ES-I3 (cell line): ENCODE data around the gene LINC00305.

Experiments used
- H3K36me3 ChIP-seq: 2 replicates; pipeline ENCODE4 v1.6.1; 2013; ENCODE audit warnings: mild to moderate bottlenecking, low read length, control low read depth, moderate library complexity; ENCODE audit not compliant: insufficient read depth
- H3K4me1 ChIP-seq: 2 replicates; pipeline ENCODE4 v1.6.1; 2013; ENCODE audit warnings: mild to moderate bottlenecking, control low read depth, low read length; ENCODE audit not compliant: insufficient read depth
- H3K9ac ChIP-seq: 2 replicates; pipeline ENCODE4 v1.6.1; 2013; ENCODE audit warnings: low read depth, mild to moderate bottlenecking, low read length, moderate library complexity
- H3K9me3 ChIP-seq: 2 replicates; pipeline ENCODE4 v1.6.1; 2013; ENCODE audit warnings: mild to moderate bottlenecking, low read length, moderate library complexity; ENCODE audit not compliant: control insufficient read depth, insufficient read depth

Gene LINC00305

DNA sequence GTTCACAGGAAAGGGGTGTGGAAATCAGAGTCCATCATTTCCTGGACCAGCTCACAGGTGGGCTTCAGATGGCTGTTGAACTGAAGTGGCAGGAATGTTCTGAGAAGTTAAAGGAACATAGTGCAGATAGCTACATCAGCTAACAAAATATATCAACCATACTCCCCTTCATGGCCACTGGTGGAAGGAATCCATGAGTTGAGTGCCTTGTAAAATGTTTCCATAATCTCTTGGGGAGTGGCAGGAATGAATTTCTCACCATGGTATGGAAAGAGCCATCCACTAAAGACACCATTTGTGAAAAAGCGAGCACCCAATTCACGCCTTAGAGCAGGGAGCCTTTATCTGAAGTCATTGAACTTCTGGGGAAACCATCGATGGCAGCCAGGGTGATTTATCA, at the start of gene LINC00305:
Gene LINC00305, minus strand, starts transcription at position 101 of the 400 bp plus-strand sequence.
- H3K9ac ChIP-seq, result no peak within 1 kb of the TSS

DNA sequence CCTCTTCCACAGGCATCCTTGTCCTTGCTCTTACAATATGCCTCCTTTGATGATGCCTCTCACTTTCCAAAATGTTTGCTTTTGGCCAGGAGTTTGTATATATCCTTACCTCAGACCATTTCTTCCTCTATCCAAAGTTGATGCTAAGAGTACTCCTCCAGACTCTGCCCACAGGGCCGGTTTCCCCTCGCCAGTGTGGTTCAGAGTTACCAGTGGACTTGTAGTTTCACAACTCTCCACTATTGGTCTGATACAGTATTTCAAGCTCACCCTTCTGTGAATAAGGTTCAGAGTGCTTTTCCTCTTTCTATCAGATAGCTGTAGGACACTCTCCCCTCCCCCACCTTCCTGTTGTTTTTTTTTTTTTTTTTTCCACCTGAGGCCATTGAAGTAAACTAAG, 42.2 kb upstream of the LINC00305 start:
- Histone ChIP-seq H3K36me3 (no peaks in the 10 kb centered on the region), H3K9me3 (no peaks in the 10 kb centered on the region), H3K4me1 (0 out of 2 replicates have a peak, but pooled peaks cover 5% of the 10 kb centered on the region), H3K9ac (no peak overlapping the region)

More for the DNA sequence above, at the start of gene LINC00305:
- H3K36me3 ChIP-seq, result no peaks in the 10 kb centered on the region
- H3K9me3 ChIP-seq, result no peaks in the 10 kb centered on the region
- H3K4me1 ChIP-seq, result no peaks in the 10 kb centered on the region; the same call in 1 of the 2 replicates

GRCh38 chr18:64185987-64186386, 37.1 kb upstream of the LINC00305 start:
- Histone ChIP-seq H3K4me1 (peaks cover 6% of the 10 kb centered on the region; the same call in 1 of the 2 replicates), H3K9ac (no peak overlapping the region), H3K36me3 (no peaks in the 10 kb centered on the region), H3K9me3 (no peaks in the 10 kb centered on the region)

DNA sequence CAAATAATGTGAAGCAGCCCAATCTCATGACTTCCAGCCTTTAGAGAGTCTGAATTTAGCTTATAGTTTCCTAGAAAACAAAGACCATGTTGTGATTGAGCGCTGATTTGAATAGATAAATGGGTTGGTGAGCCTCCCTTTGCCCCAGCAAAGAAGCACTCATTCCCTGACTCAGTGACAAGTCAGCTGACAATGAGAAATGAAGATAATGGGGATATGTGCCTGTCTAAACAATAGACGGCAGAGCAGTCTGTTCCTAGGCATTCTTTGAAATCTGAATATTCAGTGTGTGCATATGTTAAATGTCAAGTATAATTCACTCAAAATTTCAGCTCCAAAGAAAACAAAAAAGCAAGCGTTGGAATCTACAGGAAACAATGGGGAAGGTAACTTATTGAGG, 34.8 kb upstream of the LINC00305 start:
- peaks cover 6% of the 10 kb centered on the region; the same call in 1 of the 2 replicates for H3K4me1 ChIP-seq

DNA sequence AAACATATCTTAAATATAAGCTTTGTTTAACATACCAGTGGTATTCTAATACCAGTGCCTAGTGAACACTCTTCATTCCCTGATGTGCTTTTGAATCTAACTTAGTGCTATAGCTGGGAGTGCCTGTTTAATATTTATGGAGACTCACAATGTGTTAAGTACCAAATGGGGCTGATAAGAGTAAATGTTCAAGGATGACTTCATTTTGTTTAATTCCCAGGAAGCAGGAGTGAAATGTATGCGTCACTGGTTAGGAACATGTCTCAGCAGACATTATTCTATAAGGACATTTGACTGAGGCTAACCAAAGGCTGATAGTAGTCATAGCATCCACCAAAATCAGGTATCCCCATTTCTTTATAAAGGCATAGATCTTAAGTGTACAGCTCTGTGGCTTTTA, 31.7 kb upstream of the LINC00305 start:
- H3K4me1 ChIP-seq, result peaks cover 12% of the 10 kb centered on the region
- no peaks in the 10 kb centered on the region for H3K36me3 ChIP-seq
- no peaks in the 10 kb centered on the region for H3K9me3 ChIP-seq
- H3K9ac ChIP-seq, result no peak overlapping the region

More for the DNA sequence above, 34.8 kb upstream of the LINC00305 start:
- Histone ChIP-seq H3K9me3 (no peaks in the 10 kb centered on the region), H3K36me3 (no peaks in the 10 kb centered on the region), H3K9ac (no peak overlapping the region)

- no peaks in the 10 kb centered on the region for H3K36me3 ChIP-seq
- H3K9ac ChIP-seq, result no peak overlapping the region
- no peaks in the 10 kb centered on the region for H3K9me3 ChIP-seq
- peaks cover 12% of the 10 kb centered on the region for H3K4me1 ChIP-seq
Measured at GRCh38 chr18:64180171-64180570, 31.3 kb upstream of the LINC00305 start.

DNA sequence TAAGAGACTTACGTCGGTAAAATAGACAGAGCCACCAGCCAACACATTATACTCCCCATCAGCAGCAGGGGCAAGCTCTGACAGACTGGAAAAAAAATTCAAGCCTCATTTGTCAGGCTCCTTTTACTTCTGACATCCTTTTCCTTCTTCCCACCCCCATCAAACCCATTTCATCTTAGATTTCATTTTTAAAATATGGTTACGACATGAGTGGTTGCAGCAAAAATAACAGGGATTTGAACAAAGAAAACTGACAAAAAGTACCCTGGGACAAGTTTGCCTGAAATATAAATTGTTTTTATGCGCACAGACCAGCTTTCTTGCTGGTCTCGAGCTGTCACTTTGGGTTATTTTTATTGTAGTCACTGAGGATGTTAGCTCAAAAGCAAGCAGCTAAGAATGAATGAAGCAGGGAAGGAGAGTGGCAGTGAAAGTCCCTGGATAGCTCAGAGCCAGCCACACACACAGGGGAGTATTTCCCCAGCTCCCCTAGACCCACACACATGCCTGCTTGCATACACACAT, 30.7 kb upstream of the LINC00305 start:
- no peak overlapping the region for H3K9ac ChIP-seq
- H3K36me3 ChIP-seq, result no peaks in the 10 kb centered on the region

DNA sequence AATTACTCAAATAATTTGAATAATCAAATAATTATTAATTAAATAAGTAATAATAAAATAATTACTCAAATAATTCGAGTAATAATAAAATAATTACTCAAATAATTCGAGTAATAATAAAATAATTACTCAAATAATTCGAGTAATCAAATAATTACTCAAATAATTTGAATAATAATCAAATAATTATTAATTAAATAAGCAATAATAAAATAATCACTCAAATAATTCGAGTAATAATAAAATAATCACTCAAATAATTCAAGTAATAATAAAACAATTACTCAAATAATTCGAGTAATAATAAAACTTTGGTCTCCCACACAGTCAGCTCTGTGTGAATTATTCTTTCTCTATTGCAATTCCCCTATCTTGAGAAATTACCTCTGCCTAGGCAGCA, 30.0 kb upstream of the LINC00305 start:
- H3K9ac ChIP-seq, result no peak overlapping the region
- peaks cover 9% of the 10 kb centered on the region for H3K4me1 ChIP-seq
- H3K36me3 ChIP-seq, result no peaks in the 10 kb centered on the region
- no peaks in the 10 kb centered on the region for H3K9me3 ChIP-seq

More for the DNA sequence above, 30.7 kb upstream of the LINC00305 start:
- Histone ChIP-seq H3K9me3 (no peaks in the 10 kb centered on the region), H3K4me1 (peaks cover 12% of the 10 kb centered on the region)

DNA sequence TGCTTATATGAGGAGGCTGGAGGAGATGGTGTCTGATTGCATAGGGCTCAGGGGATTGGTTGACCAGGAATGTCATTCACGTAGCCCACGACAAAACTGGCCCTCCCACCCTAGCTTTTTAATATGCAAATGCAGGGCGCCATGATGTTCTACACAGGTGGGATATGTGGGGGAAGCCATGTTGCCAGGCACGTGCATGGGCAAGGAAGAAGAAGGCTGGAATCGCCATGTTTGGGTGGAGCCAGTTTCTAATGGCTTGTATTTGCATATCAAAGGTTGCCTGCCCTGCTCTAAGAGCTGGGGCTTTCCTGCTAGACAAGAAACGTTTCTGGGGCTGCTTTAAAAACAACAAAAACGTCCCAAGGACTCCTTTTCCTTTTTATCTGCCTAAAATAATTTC, 26.5 kb upstream of the LINC00305 start:
- Histone ChIP-seq H3K36me3 (no peaks in the 10 kb centered on the region), H3K4me1 (peaks cover 6% of the 10 kb centered on the region), H3K9me3 (no peaks in the 10 kb centered on the region), H3K9ac (no peak overlapping the region)

- Histone ChIP-seq H3K9me3 (no peaks in the 10 kb centered on the region), H3K9ac (no peak overlapping the region), H3K4me1 (peaks cover 12% of the 10 kb centered on the region), H3K36me3 (no peaks in the 10 kb centered on the region)
Measured at GRCh38 chr18:64171576-64171975, 22.7 kb upstream of the LINC00305 start.

- no peaks in the 10 kb centered on the region for H3K9me3 ChIP-seq
- H3K9ac ChIP-seq, result no peak overlapping the region
- H3K4me1 ChIP-seq, result peaks cover 16% of the 10 kb centered on the region; the same call in 1 of the 2 replicates
- H3K36me3 ChIP-seq, result no peaks in the 10 kb centered on the region
Measured at GRCh38 chr18:64167408-64167925, 18.6 kb upstream of the LINC00305 start.

DNA sequence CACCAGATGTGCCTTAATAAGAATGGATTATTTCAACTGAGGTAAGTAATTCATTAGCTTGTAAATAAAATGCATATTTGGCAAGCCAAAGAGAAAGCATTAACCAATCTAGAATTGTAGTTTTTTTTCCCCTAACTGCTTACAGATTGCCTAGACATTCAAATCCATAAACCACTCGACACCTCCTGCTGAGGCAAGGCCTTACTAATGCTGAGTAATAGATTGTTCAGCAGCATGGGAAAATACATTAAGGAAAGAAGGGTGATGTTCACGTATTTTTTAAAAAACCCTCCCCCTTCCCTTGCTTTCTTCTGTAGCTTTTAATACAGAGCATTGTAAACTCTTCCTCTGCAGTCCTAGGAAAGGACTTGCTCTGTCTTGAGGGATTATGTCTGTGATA, 17.0 kb upstream of the LINC00305 start:
- Histone ChIP-seq H3K36me3 (no peaks in the 10 kb centered on the region), H3K4me1 (peaks cover 20% of the 10 kb centered on the region; the same call in 1 of the 2 replicates), H3K9ac (no peak overlapping the region), H3K9me3 (no peaks in the 10 kb centered on the region)

GRCh38 chr18:64164883-64165282, 16.0 kb upstream of the LINC00305 start:
- Histone ChIP-seq H3K4me1 (peaks cover 20% of the 10 kb centered on the region; the same call in 1 of the 2 replicates), H3K9ac (no peak overlapping the region), H3K36me3 (no peaks in the 10 kb centered on the region), H3K9me3 (no peaks in the 10 kb centered on the region)

DNA sequence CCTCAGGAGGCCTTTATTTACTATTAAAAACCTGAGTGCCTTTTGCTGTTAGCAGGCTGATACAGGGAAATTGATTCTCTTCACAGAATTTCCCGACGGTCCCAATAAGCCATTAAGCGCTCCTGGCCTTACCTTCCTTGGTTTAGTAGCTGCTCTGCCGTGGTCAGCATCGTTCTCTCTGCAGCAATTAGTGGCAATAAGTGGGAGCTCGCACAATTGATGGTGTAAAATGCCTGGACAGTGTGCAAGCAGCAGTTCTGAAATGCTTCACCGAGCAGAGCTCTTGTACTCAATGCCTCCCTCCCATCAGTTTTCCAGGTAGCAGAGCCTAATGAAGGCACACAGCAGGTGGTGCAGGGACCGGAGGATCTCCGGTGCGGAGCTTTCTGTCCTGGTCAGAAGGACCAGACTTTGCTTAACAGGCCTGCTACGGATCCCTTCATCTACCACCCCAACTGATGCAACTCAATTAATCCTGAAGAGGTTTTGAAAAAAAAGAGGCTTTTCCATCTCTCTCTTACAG, 1.1 kb upstream of the LINC00305 start:
- H3K9ac ChIP-seq, result no peak overlapping the region
- no peaks in the 10 kb centered on the region; the same call in 1 of the 2 replicates for H3K4me1 ChIP-seq
- no peaks in the 10 kb centered on the region for H3K36me3 ChIP-seq
- no peaks in the 10 kb centered on the region for H3K9me3 ChIP-seq

DNA sequence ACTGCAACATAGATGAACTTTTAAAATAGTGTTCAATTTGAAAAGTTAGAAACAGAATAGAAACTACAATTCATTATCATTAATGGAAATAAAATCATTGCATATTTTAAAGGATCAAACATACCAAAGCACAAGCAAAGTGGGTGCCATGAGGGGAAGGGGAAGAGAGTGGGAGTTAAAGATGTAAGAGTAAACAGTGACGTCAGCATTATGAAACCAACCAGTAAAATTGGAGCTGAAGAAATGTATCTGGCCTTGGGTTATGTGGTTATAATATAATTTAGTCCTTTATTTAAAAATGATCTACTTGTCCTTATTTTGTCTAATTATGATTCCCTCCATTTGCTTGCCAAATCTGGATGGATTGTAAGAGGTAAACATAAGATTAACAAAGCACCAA, 6.0 kb downstream of the LINC00305 start:
- Histone ChIP-seq H3K36me3 (no peaks in the 10 kb centered on the region), H3K9me3 (no peaks in the 10 kb centered on the region), H3K9ac (no peak overlapping the region), H3K4me1 (0 out of 2 replicates have a peak, but pooled peaks cover 2% of the 10 kb centered on the region)
